Measurements from ENCODE around the gene PHLDB1. TPM values are rescaled to one million over a fixed set of nuclear protein-coding genes. Genes with fewer than 3 reads are reported as not detected.

PHLDB1 gene
- total RNA-seq, 1 donor from 2014 or later, result 165 TPM

- no peak overlapping the region for H3K4me3 Mint-ChIP-seq (ENCODE audit: unreplicated experiment)
- TF ChIP-seq CTCF (IDR thresholded peaks at IDR 0.05), result no peak
- H3K4me1 Mint-ChIP-seq (ENCODE audit: unreplicated experiment), result peaks cover 88% of the 10 kb centered on the region
- H3K9me3 Mint-ChIP-seq (ENCODE audit: unreplicated experiment), result no peaks in the 10 kb centered on the region
- no peak for DNase-seq (ENCODE audit: extremely low spot score, unreplicated experiment)
- H3K36me3 Mint-ChIP-seq (ENCODE audit: unreplicated experiment), result peaks cover 13% of the 10 kb centered on the region
- no peaks in the 10 kb centered on the region for H3K27me3 Mint-ChIP-seq (ENCODE audit: unreplicated experiment)
- H3K27ac Mint-ChIP-seq (ENCODE audit: unreplicated experiment), result peak overlapping the region; percentile 83
Observed at GRCh38 chr11:118615976-118616371, 8.6 kb downstream of the PHLDB1 start.

GRCh38 chr11:118618115-118618990, 10.9 kb downstream of the PHLDB1 start:
- Mint-ChIP-seq H3K27me3 (ENCODE audit: unreplicated experiment) (no peaks in the 10 kb centered on the region), H3K27ac (ENCODE audit: unreplicated experiment) (peak overlapping the region; percentile 93), H3K9me3 (ENCODE audit: unreplicated experiment) (no peaks in the 10 kb centered on the region), H3K4me1 (ENCODE audit: unreplicated experiment) (peaks cover 85% of the 10 kb centered on the region), H3K36me3 (ENCODE audit: unreplicated experiment) (peaks cover 13% of the 10 kb centered on the region), H3K4me3 (ENCODE audit: unreplicated experiment) (peak overlapping the region; percentile 16)
- DNase-seq (ENCODE audit: extremely low spot score, unreplicated experiment), result no peak
- TF ChIP-seq CTCF (IDR thresholded peaks at IDR 0.05), result no peak

GRCh38 chr11:118618991-118619375, 11.6 kb downstream of the PHLDB1 start:
- Mint-ChIP-seq H3K4me1 (ENCODE audit: unreplicated experiment) (peaks cover 84% of the 10 kb centered on the region), H3K36me3 (ENCODE audit: unreplicated experiment) (peaks cover 14% of the 10 kb centered on the region), H3K27me3 (ENCODE audit: unreplicated experiment) (no peaks in the 10 kb centered on the region), H3K27ac (ENCODE audit: unreplicated experiment) (peak overlapping the region; percentile 93), H3K4me3 (ENCODE audit: unreplicated experiment) (peak overlapping the region; percentile 57), H3K9me3 (ENCODE audit: unreplicated experiment) (no peaks in the 10 kb centered on the region)
- no peak for TF ChIP-seq CTCF (IDR thresholded peaks at IDR 0.05)
- no peak for DNase-seq (ENCODE audit: extremely low spot score, unreplicated experiment)

GRCh38 chr11:118619444-118620197, 12.2 kb downstream of the PHLDB1 start:
- peak overlapping the region; percentile 93 for H3K27ac Mint-ChIP-seq (ENCODE audit: unreplicated experiment)
- DNase-seq (ENCODE audit: extremely low spot score, unreplicated experiment), result no peak
- peaks cover 14% of the 10 kb centered on the region for H3K36me3 Mint-ChIP-seq (ENCODE audit: unreplicated experiment)
- no peaks in the 10 kb centered on the region for H3K9me3 Mint-ChIP-seq (ENCODE audit: unreplicated experiment)
- H3K4me3 Mint-ChIP-seq (ENCODE audit: unreplicated experiment), result peak overlapping the region; percentile 57
- TF ChIP-seq CTCF (IDR thresholded peaks at IDR 0.05), result no peak
- H3K27me3 Mint-ChIP-seq (ENCODE audit: unreplicated experiment), result no peaks in the 10 kb centered on the region
- H3K4me1 Mint-ChIP-seq (ENCODE audit: unreplicated experiment), result peaks cover 82% of the 10 kb centered on the region

GRCh38 chr11:118620529-118621070, 13.2 kb downstream of the PHLDB1 start:
- Mint-ChIP-seq H3K4me3 (ENCODE audit: unreplicated experiment) (peak overlapping the region; percentile 83), H3K27me3 (ENCODE audit: unreplicated experiment) (no peaks in the 10 kb centered on the region), H3K27ac (ENCODE audit: unreplicated experiment) (peak overlapping the region; percentile 93), H3K4me1 (ENCODE audit: unreplicated experiment) (peaks cover 73% of the 10 kb centered on the region), H3K36me3 (ENCODE audit: unreplicated experiment) (peaks cover 12% of the 10 kb centered on the region), H3K9me3 (ENCODE audit: unreplicated experiment) (no peaks in the 10 kb centered on the region)
- no peak for DNase-seq (ENCODE audit: extremely low spot score, unreplicated experiment)
- no peak for TF ChIP-seq CTCF (IDR thresholded peaks at IDR 0.05)
